A172 (cell line): Measurements from ENCODE around the gene GPI. TPM values are rescaled to one million over a fixed set of nuclear protein-coding genes. Genes with fewer than 3 reads are reported as not detected.

ENCODE experiments used
- total RNA-seq: library from RNA; depleted of rRNA; stranded (reverse); fragments of >200 nt; shearing (Covaris generic); gene quantifications from 2 replicates; pipeline ENCODE4 v1.2.3, GENCODE V29; 2014; rRNA removed

GPI gene
- total RNA-seq, 1 experiment from 2014 or later, result 185 TPM

Other genes starting within 250 kb of the GPI start
- gene LSM14A, start 192.7 kb upstream of the GPI start, total RNA-seq, result 48.1 and 52.7 TPM in 2 replicates
- gene GARRE1, start 110.6 kb upstream of the GPI start, total RNA-seq, result 9.2 and 10.7 TPM in 2 replicates
- 30.8 and 42.1 TPM in 2 replicates for gene PDCD2L, start 39.2 kb downstream of the GPI start, total RNA-seq
- 223 and 256 TPM in 2 replicates for gene UBA2, start 63.2 kb downstream of the GPI start, total RNA-seq
- gene WTIP, start 116.6 kb downstream of the GPI start, total RNA-seq, result 39.5 and 43.6 TPM in 2 replicates